ENCODE data around the gene TDRD12. TPM values are rescaled to one million over a fixed set of nuclear protein-coding genes. Genes with fewer than 3 reads are reported as not detected.

The TDRD12 gene
- total and polyA plus RNA-seq, 12 donors = 0.06 to 0.47 (median 0.12) TPM; not detected in 6

GRCh38 chr19:32868206-32868950 is 148.8 kb downstream of the TDRD12 start:
- Histone ChIP-seq H3K27me3 (no peaks in the 10 kb centered on the region), H3K4me1 (no peaks in the 10 kb centered on the region), H3K9me3 (no peaks in the 10 kb centered on the region), H3K27ac (no peak overlapping the region), H3K36me3 (no peaks in the 10 kb centered on the region), H3K4me3 (no peak overlapping the region)
- intact Hi-C loops (cut with DNase I) = no loop called here
- DNase-seq (no peak), ATAC-seq (no peak)
- TF ChIP-seq, protein P1, sequence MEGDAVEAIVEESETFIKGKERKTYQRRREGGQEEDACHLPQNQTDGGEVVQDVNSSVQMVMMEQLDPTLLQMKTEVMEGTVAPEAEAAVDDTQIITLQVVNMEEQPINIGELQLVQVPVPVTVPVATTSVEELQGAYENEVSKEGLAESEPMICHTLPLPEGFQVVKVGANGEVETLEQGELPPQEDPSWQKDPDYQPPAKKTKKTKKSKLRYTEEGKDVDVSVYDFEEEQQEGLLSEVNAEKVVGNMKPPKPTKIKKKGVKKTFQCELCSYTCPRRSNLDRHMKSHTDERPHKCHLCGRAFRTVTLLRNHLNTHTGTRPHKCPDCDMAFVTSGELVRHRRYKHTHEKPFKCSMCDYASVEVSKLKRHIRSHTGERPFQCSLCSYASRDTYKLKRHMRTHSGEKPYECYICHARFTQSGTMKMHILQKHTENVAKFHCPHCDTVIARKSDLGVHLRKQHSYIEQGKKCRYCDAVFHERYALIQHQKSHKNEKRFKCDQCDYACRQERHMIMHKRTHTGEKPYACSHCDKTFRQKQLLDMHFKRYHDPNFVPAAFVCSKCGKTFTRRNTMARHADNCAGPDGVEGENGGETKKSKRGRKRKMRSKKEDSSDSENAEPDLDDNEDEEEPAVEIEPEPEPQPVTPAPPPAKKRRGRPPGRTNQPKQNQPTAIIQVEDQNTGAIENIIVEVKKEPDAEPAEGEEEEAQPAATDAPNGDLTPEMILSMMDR (IDR thresholded peaks at IDR 0.05) = no peak
- WGBS, 2 donors = 86 to 88% methylated on average over 19 of the region's 19 CpGs

DNA sequence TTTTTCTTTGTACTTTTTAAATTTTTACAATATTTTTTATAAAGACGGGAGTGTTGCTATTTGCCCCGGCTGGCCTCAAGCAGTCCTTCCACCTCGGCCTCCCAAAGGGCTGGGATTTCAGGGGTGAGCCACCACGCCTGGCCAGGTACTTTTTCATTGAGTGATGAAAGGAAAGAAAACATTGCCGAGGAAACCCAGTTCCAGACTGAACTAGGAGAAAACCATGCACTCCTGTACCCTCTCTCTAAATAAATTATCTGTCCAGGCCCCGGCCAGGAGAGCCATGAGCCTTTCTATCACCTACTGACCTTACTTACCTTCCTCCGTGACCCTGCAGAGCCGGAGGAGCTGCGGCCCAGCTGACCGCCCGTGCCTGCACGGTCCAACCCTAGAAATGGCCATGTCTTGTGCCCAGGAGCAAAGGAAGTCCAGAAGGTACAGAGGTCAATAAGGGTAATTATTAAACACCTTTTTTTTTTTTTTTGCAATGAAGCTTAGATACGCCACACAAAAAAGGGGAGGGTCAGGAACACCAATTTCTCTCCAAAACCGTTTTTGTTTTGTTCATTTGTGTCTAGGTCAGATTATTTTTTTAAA is 149.9 kb downstream of the TDRD12 start, which contains the start of gene SLC7A9:
Gene SLC7A9, minus strand, starts transcription at position 399 of the 597 bp plus-strand sequence. CDS start 1,233 bp downstream, outside the sequence.
- no peaks in the 10 kb centered on the region for H3K9me3 ChIP-seq
- ATAC-seq (no peak), DNase-seq (no peak)
- no peaks in the 10 kb centered on the region for H3K27me3 ChIP-seq
- intact Hi-C loops (cut with DNase I) = no loop called here
- H3K4me1 ChIP-seq = no peaks in the 10 kb centered on the region
- H3K4me3 ChIP-seq = no peak within 1 kb of the TSS
- H3K27ac ChIP-seq = no peak within 1 kb of the TSS
- TF ChIP-seq, protein P1 (IDR thresholded peaks at IDR 0.05) = no peak
- H3K36me3 ChIP-seq = no peaks in the 10 kb centered on the region
- 85 to 87% methylated on average over 14 of the region's 14 CpGs for WGBS, 2 donors

- DNase-seq (no peak), ATAC-seq (no peak)
- Histone ChIP-seq H3K27ac (no peak overlapping the region), H3K36me3 (no peaks in the 10 kb centered on the region), H3K4me3 (no peak overlapping the region), H3K9me3 (no peaks in the 10 kb centered on the region), H3K27me3 (no peaks in the 10 kb centered on the region), H3K4me1 (no peaks in the 10 kb centered on the region)
- WGBS, 2 donors = 68 to 70% methylated on average over 18 of the region's 18 CpGs
- TF ChIP-seq, protein P1 (IDR thresholded peaks at IDR 0.05) = no peak
- intact Hi-C loops (cut with DNase I) = no loop called here
These were observed 150.5 kb downstream of the TDRD12 start for GRCh38 chr19:32869966-32870573.

DNA sequence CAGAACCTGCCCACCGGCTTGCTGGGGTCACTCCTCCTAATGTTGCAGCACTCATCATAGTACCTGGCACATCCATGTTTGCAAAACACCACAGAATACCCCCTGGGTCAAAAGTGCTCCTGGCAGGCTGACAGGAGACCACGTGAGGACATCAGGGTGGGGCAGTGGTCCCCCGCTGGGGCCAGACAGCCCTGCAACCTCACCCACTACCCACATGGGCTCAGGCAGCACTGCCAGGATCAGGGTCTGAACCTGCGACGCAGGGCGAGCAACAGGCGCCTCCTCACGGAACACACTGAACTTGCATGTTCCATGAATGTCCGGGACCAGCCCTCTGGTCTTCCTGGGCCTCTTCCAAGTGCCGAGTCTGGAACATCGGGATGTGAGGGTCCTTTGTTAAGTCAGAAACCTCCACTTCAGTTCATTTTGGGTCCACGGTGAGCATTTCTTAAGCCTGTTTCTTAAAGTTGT is 151.4 kb downstream of the TDRD12 start:
- TF ChIP-seq, protein P1 (IDR thresholded peaks at IDR 0.05) = no peak
- no peaks in the 10 kb centered on the region for H3K9me3 ChIP-seq
- no peaks in the 10 kb centered on the region for H3K27me3 ChIP-seq
- H3K36me3 ChIP-seq = no peaks in the 10 kb centered on the region
- no peak overlapping the region for H3K4me3 ChIP-seq
- intact Hi-C loops (cut with DNase I) = no loop called here
- H3K4me1 ChIP-seq = no peaks in the 10 kb centered on the region
- no peak overlapping the region for H3K27ac ChIP-seq
- ATAC-seq = no peak
- WGBS, 2 donors = 69 to 76% methylated on average over 12 of the region's 12 CpGs
- no peak for DNase-seq

Measured in heart right ventricle (tissue), 16 donors.